IMR-90 (cell line): ENCODE data around the gene LIN7B. TPM values are rescaled to one million over a fixed set of nuclear protein-coding genes. Genes with fewer than 3 reads are reported as not detected.

Source experiments
- ATAC-seq: fragments of 200-7000 bp; cut with Tn5 transposase; 2 replicates; pipeline ENCODE4 v1.9.1; 2020; ENCODE audit warnings: low read depth, mild to moderate bottlenecking, moderate library complexity
- BruUV-seq: library from RNA; stranded (reverse); fragments of 400-500 nt; replicated peaks from 2 replicates; lab custom pipeline; 2021; lab: Mats Ljungman, UMichigan
- CTCF ChIA-PET: fragments of 300-600 bp; formaldehyde crosslinking; extraction: SDS; loops from one replicate; lab custom pipeline; 2021; ENCODE audit warnings: antibody characterized with exemption; lab: Yijun Ruan, JAX
- POLR2A ChIA-PET: fragments of 300-600 bp; sonication (Branson Sonifier 250); formaldehyde crosslinking; loops from one replicate; lab custom pipeline; 2022; ENCODE audit warnings: antibody characterized with exemption; ENCODE audit not compliant: unreplicated experiment; lab: Charles Lee
- DNase-seq: peaks from one replicate; pipeline ENCODE4 v3.0.0; 2013
- H2AFZ ChIP-seq: replicated peaks from 2 replicates; pipeline ENCODE3; 2013; ENCODE audit warnings: low read length, mild to moderate bottlenecking; ENCODE audit not compliant: poor library complexity
- H2AK5ac ChIP-seq: 2 replicates; pipeline ENCODE4 v1.6.1; 2013; ENCODE audit warnings: low read depth, low read length, inconsistent platforms
- H2AK9ac ChIP-seq: replicated peaks from 2 replicates; pipeline ENCODE3; 2013; ENCODE audit warnings: mild to moderate bottlenecking, low read depth, low read length, moderate library complexity; ENCODE audit not compliant: poor library complexity
- H2BK120ac ChIP-seq: 2 replicates; pipeline ENCODE4 v1.6.1; 2013; ENCODE audit warnings: low read depth, low read length, inconsistent platforms
- H2BK15ac ChIP-seq: 3 replicates; pipeline ENCODE4 v1.6.1; 2013; ENCODE audit warnings: low read depth, low read length, inconsistent platforms
- H2BK20ac ChIP-seq: 2 replicates; pipeline ENCODE4 v1.6.1; 2013; ENCODE audit warnings: low read depth, mild to moderate bottlenecking, inconsistent platforms, low read length, moderate library complexity
- H2BK5ac ChIP-seq: 2 replicates; pipeline ENCODE4 v1.6.1; 2013; ENCODE audit warnings: mild to moderate bottlenecking, low read depth, low read length, inconsistent platforms; ENCODE audit not compliant: poor library complexity, severe bottlenecking
- H3K14ac ChIP-seq: replicated peaks from 2 replicates; pipeline ENCODE4 v1.6.1; 2013; ENCODE audit warnings: low read depth, low read length, inconsistent platforms
- H3K18ac ChIP-seq: 2 replicates; pipeline ENCODE4 v1.6.1; 2013; ENCODE audit warnings: low read depth, low read length, control low read depth
- H3K23ac ChIP-seq: 2 replicates; pipeline ENCODE4 v1.6.1; 2013; ENCODE audit warnings: low read depth, low read length, inconsistent platforms
- H3K27ac ChIP-seq: 2 replicates; pipeline ENCODE4 v1.5.1; 2013; ENCODE audit warnings: mild to moderate bottlenecking, control low read depth, low read length; ENCODE audit not compliant: insufficient read depth
- H3K27me3 ChIP-seq: 2 replicates; pipeline ENCODE4 v1.6.1; 2013; ENCODE audit warnings: low read length; ENCODE audit not compliant: control insufficient read depth, insufficient read depth
- H3K36me3 ChIP-seq: 2 replicates; pipeline ENCODE4 v1.6.1; 2013; ENCODE audit warnings: low read length, mixed read lengths; ENCODE audit not compliant: control insufficient read depth, insufficient read depth
- H3K4ac ChIP-seq: 2 replicates; pipeline ENCODE4 v1.6.1; 2013; ENCODE audit warnings: low read depth, low read length, inconsistent platforms
- H3K4me1 ChIP-seq: 2 replicates; pipeline ENCODE4 v1.6.1; 2013; ENCODE audit warnings: low read length, mixed read lengths; ENCODE audit not compliant: control insufficient read depth, insufficient read depth
- H3K4me2 ChIP-seq: 2 replicates; pipeline ENCODE4 v1.6.1; 2013; ENCODE audit warnings: low read depth, mild to moderate bottlenecking, control low read depth, low read length, moderate library complexity
- H3K4me3 ChIP-seq: 2 replicates; pipeline ENCODE4 v1.5.1; 2013; ENCODE audit warnings: low read depth, mild to moderate bottlenecking, control low read depth, low read length, moderate library complexity; ENCODE audit not compliant: insufficient read depth
- H3K56ac ChIP-seq: 2 replicates; pipeline ENCODE4 v1.6.1; 2013; ENCODE audit warnings: low read length, inconsistent platforms; ENCODE audit not compliant: insufficient read depth; ENCODE audit errors: extremely low read depth
- H3K79me1 ChIP-seq, 2 experiments: 2 replicates each; pipeline ENCODE4 v1.6.1; 2013; ENCODE audit warnings: low read length in 2 of 2, inconsistent platforms in 1 of 2, low read depth in 1 of 2
- H3K9ac ChIP-seq: 2 replicates; pipeline ENCODE4 v1.6.1; 2013; ENCODE audit warnings: low read depth, low read length, control low read depth
- H3K9me1 ChIP-seq: 2 replicates; pipeline ENCODE4 v1.6.1; 2013; ENCODE audit warnings: low read length, inconsistent platforms; ENCODE audit not compliant: insufficient read depth
- H3K9me3 ChIP-seq: 2 replicates; pipeline ENCODE4 v1.6.1; 2013; ENCODE audit warnings: low read length; ENCODE audit not compliant: control insufficient read depth, insufficient read depth
- H4K20me1 ChIP-seq: 2 replicates; pipeline ENCODE4 v1.6.1; 2013; ENCODE audit warnings: low read length, inconsistent platforms; ENCODE audit not compliant: insufficient read depth
- H4K5ac ChIP-seq: 2 replicates; pipeline ENCODE4 v1.6.1; 2013; ENCODE audit warnings: mild to moderate bottlenecking, low read depth, low read length, control low read depth
- H4K8ac ChIP-seq, 2 experiments: 2 replicates each; pipeline ENCODE4 v1.6.1; 2013; ENCODE audit warnings: low read depth in 2 of 2, low read length in 2 of 2, control low read depth in 1 of 2, inconsistent platforms in 1 of 2
- H4K91ac ChIP-seq: 2 replicates; pipeline ENCODE4 v1.6.1; 2013; ENCODE audit warnings: low read depth, low read length, inconsistent platforms; ENCODE audit not compliant: insufficient read depth
- CEBPB ChIP-seq: IDR thresholded peaks from 2 replicates; pipeline ENCODE4 v1.6.1; 2012; ENCODE audit warnings: low read depth, low read length, improper control_type of control experiment
- CHD1 ChIP-seq: IDR thresholded peaks from 2 replicates; pipeline ENCODE4 v1.6.1; 2012; ENCODE audit warnings: low read depth, low read length, improper control_type of control experiment
- CTCF ChIP-seq: conservative IDR thresholded peaks from 2 replicates; pipeline ENCODE4 v1.5.1; 2012; ENCODE audit warnings: mild to moderate bottlenecking, low read depth, low read length, improper control_type of control experiment
- ELK1 ChIP-seq: fragments of 150-350 bp; IDR thresholded peaks from 2 replicates; pipeline ENCODE4 v1.6.1; 2016; ENCODE audit warnings: low read depth, mild to moderate bottlenecking, low read length, moderate library complexity, borderline replicate concordance
- FOS ChIP-seq: fragments of 150-350 bp; IDR thresholded peaks from 2 replicates; pipeline ENCODE4 v1.6.1; 2016; ENCODE audit warnings: low read depth, low read length
- MAFK ChIP-seq: IDR thresholded peaks from 2 replicates; pipeline ENCODE4 v1.6.1; 2012; ENCODE audit warnings: low read depth, low read length, improper control_type of control experiment
- MAZ ChIP-seq: IDR thresholded peaks from 2 replicates; pipeline ENCODE4 v1.6.1; 2012; ENCODE audit warnings: low read depth, mild to moderate bottlenecking, low read length, improper control_type of control experiment, moderate library complexity, borderline replicate concordance
- MXI1 ChIP-seq: IDR thresholded peaks from 2 replicates; pipeline ENCODE4 v1.6.1; 2012; ENCODE audit warnings: low read depth, mild to moderate bottlenecking, low read length, moderate library complexity, borderline replicate concordance
- NFE2L2 ChIP-seq: fragments of 150-350 bp; IDR thresholded peaks from 2 replicates; pipeline ENCODE4 v1.6.1; 2016; ENCODE audit warnings: low read depth, mild to moderate bottlenecking, low read length
- POLR2A ChIP-seq: IDR thresholded peaks from 2 replicates; pipeline ENCODE4 v1.6.1; 2012; ENCODE audit warnings: mild to moderate bottlenecking, low read depth, low read length
- RAD21 ChIP-seq: IDR thresholded peaks from 2 replicates; pipeline ENCODE4 v1.6.1; 2012; ENCODE audit warnings: low read length, improper control_type of control experiment
- RCOR1 ChIP-seq: IDR thresholded peaks from 2 replicates; pipeline ENCODE4 v1.6.1; 2012; ENCODE audit warnings: mild to moderate bottlenecking, low read length, improper control_type of control experiment; ENCODE audit not compliant: insufficient replicate concordance
- RFX5 ChIP-seq: IDR thresholded peaks from 2 replicates; pipeline ENCODE4 v1.8.0; 2012; ENCODE audit warnings: low read depth, mild to moderate bottlenecking, low read length, moderate library complexity
- SMC3 ChIP-seq: fragments of 150-350 bp; IDR thresholded peaks from 2 replicates; pipeline ENCODE4 v1.6.1; 2016; ENCODE audit warnings: low read depth, mild to moderate bottlenecking, antibody characterized with exemption, low read length, moderate library complexity
- USF2 ChIP-seq: fragments of 150-350 bp; IDR thresholded peaks from 2 replicates; pipeline ENCODE4 v1.6.1; 2017; ENCODE audit warnings: mild to moderate bottlenecking, antibody characterized with exemption, low read length, low read depth
- WGBS, 2 experiments: methylation state at CpG; one replicate each; pipeline versions ENCODE4 v1.1.5 to v1.1.7; 2013; ENCODE audit warnings: missing lambda C conversion rate in 2 of 2; ENCODE audit not compliant: insufficient read length in 1 of 2; ENCODE audit errors: extremely low coverage in 2 of 2; 5-methylcytosine and 5-hydroxymethylcytosine counted together
- dilution Hi-C: fragments of 300-500 bp; cut with HindIII; formaldehyde crosslinking; loops from one replicate; pipeline ENCODE4 v1.14.3; 2018; ENCODE audit warnings: low sequenced_read_pairs; ENCODE audit not compliant: unreplicated experiment
- in situ Hi-C: fragments of 300-500 bp; cut with MboI; formaldehyde crosslinking; loops from 3 replicates; pipeline ENCODE4 v1.14.3; 2019; ENCODE audit warnings: low sequenced_read_pairs, inconsistent platforms, mixed read lengths
- intact Hi-C: fragments of 100-400 bp; cut with micrococcal nuclease; formaldehyde crosslinking; loops from 2 replicates; pipeline ENCODE4 v1.10.0; 2022
- polyA plus RNA-seq, 3 experiments: library from polyadenylated mRNA; depleted of rRNA; stranded (reverse); fragments of >200 nt; gene quantifications; 2 replicates each; pipeline ENCODE4 v1.2.3, GENCODE V29; 2012; ENCODE audit warnings: low replicate concordance in 1 of 3
- total RNA-seq: library from RNA; depleted of rRNA; stranded (reverse); fragments of >200 nt; gene quantifications from 2 replicates; pipeline ENCODE4 v1.2.3, GENCODE V29; 2012

LIN7B gene
- total and polyA plus RNA-seq, 2 of the 4 experiments (the other 2 are of a cell fraction) = 3.8 to 8.0 TPM

GRCh38 chr19:49140951-49141350, 26.8 kb downstream of the LIN7B start:
- no peak overlapping the region for H4K5ac ChIP-seq
- no peak overlapping the region for H3K4me3 ChIP-seq
- H2BK20ac ChIP-seq = no peak overlapping the region
- no peak overlapping the region for H2BK120ac ChIP-seq
- dilution Hi-C loops (no loop called here), intact Hi-C loops (no loop called here), in situ Hi-C loops (no loop called here)
- no peak overlapping the region for H3K9ac ChIP-seq
- no peak overlapping the region for H3K56ac ChIP-seq
- H3K4ac ChIP-seq = no peak overlapping the region
- 100% methylated on average over 1 of the region's 7 CpGs; no CpG with 5 or more reads in 1 of the 2 experiments for WGBS, 2 experiments
- no peaks in the 10 kb centered on the region for H3K36me3 ChIP-seq
- TF ChIP-seq CTCF (no peak), ELK1 (no peak), POLR2A (no peak), FOS (no peak), SMC3 (no peak), CHD1 (no peak), MAFK (no peak), RCOR1 (no peak), CEBPB (no peak), NFE2L2 (no peak), RAD21 (no peak), MAZ (no peak), USF2 (no peak), MXI1 (no peak), RFX5 (no peak)
- H3K18ac ChIP-seq = no peak overlapping the region
- POLR2A ChIA-PET = interaction anchor here (0.6 kb wide), 1 partner anchor 22 kb away, joined by 8 read pairs; no protein-coding TSS in a partner anchor
- BruUV-seq = no TSS peak
- no peak overlapping the region for H3K27ac ChIP-seq
- peaks cover 4% of the 10 kb centered on the region; the same call in 1 of the 2 replicates for H3K9me1 ChIP-seq
- H2AK9ac ChIP-seq = no peak overlapping the region
- H3K4me1 ChIP-seq = peaks cover 6% of the 10 kb centered on the region
- H4K8ac ChIP-seq = no peak overlapping the region
- no peaks in the 10 kb centered on the region for H3K27me3 ChIP-seq
- H4K20me1 ChIP-seq = no peaks in the 10 kb centered on the region
- H2AFZ ChIP-seq = no peak overlapping the region
- no peak overlapping the region for H2AK5ac ChIP-seq
- DNase-seq = no peak
- no peak for ATAC-seq
- H2BK15ac ChIP-seq = no peak overlapping the region
- H2BK5ac ChIP-seq = no peak overlapping the region
- no peak overlapping the region for H4K91ac ChIP-seq
- H3K4me2 ChIP-seq = no peak overlapping the region
- H3K23ac ChIP-seq = no peak overlapping the region
- CTCF ChIA-PET = no interaction called here
- H3K9me3 ChIP-seq = no peaks in the 10 kb centered on the region
- H3K14ac ChIP-seq = no peak overlapping the region
- no peaks in the 10 kb centered on the region for H3K79me1 ChIP-seq
